CD4-positive, alpha-beta memory T cell (primary cell): ENCODE results near the gene BAMBI. TPM values are rescaled to one million over a fixed set of nuclear protein-coding genes. Genes with fewer than 3 reads are reported as not detected.

Experiments used
- CTCF ChIA-PET: fragments of 350-600 bp; sonication (Branson Sonifier 250); formaldehyde crosslinking; loops from one replicate; lab custom pipeline; 2021; ENCODE audit warnings: inconsistent platforms; ENCODE audit not compliant: partially characterized antibody; lab: Charles Lee
- POLR2A ChIA-PET: fragments of 350-600 bp; sonication (Branson Sonifier 250); formaldehyde crosslinking; loops from one replicate; lab custom pipeline; 2021; ENCODE audit not compliant: partially characterized antibody; lab: Charles Lee
- DNase-seq, 5 donors: peaks; one replicate each; pipeline versions ENCODE4 v3.0.0 to v3.0.0-alpha.2; 2020 to 2022; ENCODE audit warnings: mixed read lengths in 1 of 5
- H3K27ac ChIP-seq: one replicate; pipeline ENCODE4 v1.7.0; 2013; ENCODE audit warnings: low read depth, low read length
- H3K27me3 ChIP-seq: 2 replicates; pipeline ENCODE4 v1.7.0; 2013; ENCODE audit warnings: mild to moderate bottlenecking, low read length, moderate library complexity; ENCODE audit not compliant: insufficient read depth
- H3K36me3 ChIP-seq: 2 replicates; pipeline ENCODE4 v1.7.0; 2013; ENCODE audit warnings: mild to moderate bottlenecking, low read length, moderate library complexity; ENCODE audit not compliant: insufficient read depth
- H3K4me1 ChIP-seq: 2 replicates; pipeline ENCODE4 v1.7.0; 2013; ENCODE audit warnings: mild to moderate bottlenecking, low read length, moderate library complexity; ENCODE audit not compliant: insufficient read depth
- H3K4me3 ChIP-seq, 2 donors: one replicate each; pipeline ENCODE4 v1.7.0; 2013; ENCODE audit warnings: low read length in 2 of 2, mild to moderate bottlenecking in 1 of 2
- H3K9me3 ChIP-seq, 2 donors: one replicate each; pipeline ENCODE4 v1.7.0; 2013; ENCODE audit warnings: low read length in 2 of 2, control low read depth in 1 of 2; ENCODE audit not compliant: control insufficient read depth in 1 of 2
- H3K27ac Mint-ChIP-seq, 7 donors: one replicate each; pipeline ENCODE4 v1.8.0; 2020 to 2021; ENCODE audit warnings: mixed read lengths in 7 of 7, mild to moderate bottlenecking in 6 of 7, inconsistent platforms in 3 of 7, moderate library complexity in 3 of 7
- H3K27me3 Mint-ChIP-seq, 2 donors: one replicate each; pipeline ENCODE4 v1.8.0; 2020 to 2021; ENCODE audit warnings: mixed read lengths in 2 of 2
- H3K36me3 Mint-ChIP-seq, 2 donors: one replicate each; pipeline ENCODE4 v1.8.0; 2020 to 2021; ENCODE audit warnings: mixed read lengths in 2 of 2, inconsistent platforms in 1 of 2, mild to moderate bottlenecking in 1 of 2
- H3K4me1 Mint-ChIP-seq, 4 donors: one replicate each; pipeline ENCODE4 v1.8.0; 2020 to 2021; ENCODE audit warnings: mixed read lengths in 4 of 4, mild to moderate bottlenecking in 1 of 4
- H3K4me3 Mint-ChIP-seq, 8 donors: one replicate each; pipeline ENCODE4 v1.8.0; 2020 to 2021; ENCODE audit warnings: mixed read lengths in 8 of 8, mild to moderate bottlenecking in 7 of 8, moderate library complexity in 6 of 8, inconsistent platforms in 3 of 8
- H3K9me3 Mint-ChIP-seq, 8 donors: one replicate each; pipeline ENCODE4 v1.8.0; 2020 to 2021; ENCODE audit warnings: mixed read lengths in 8 of 8, mild to moderate bottlenecking in 5 of 8, inconsistent platforms in 3 of 8, moderate library complexity in 1 of 8
- intact Hi-C: fragments of 100-400 bp; cut with micrococcal nuclease; formaldehyde crosslinking; loops from one replicate; pipeline ENCODE4 v1.15.1; 2023
- polyA plus RNA-seq, 2 donors: library from polyadenylated mRNA; unstranded; fragments of 300-500 nt; fragmentation: Illumina TruSeq; gene quantifications; one replicate each; pipeline ENCODE4 v1.2.3, GENCODE V29; 2021
- total RNA-seq, 2 experiments: library from RNA; stranded (reverse); gene quantifications; one replicate each; pipeline ENCODE4 v1.2.3, GENCODE V29; 2021

Gene BAMBI
- total and polyA plus RNA-seq, 4 experiments from 2014 or later: 0.29 to 0.76 TPM; not detected in 2

DNA sequence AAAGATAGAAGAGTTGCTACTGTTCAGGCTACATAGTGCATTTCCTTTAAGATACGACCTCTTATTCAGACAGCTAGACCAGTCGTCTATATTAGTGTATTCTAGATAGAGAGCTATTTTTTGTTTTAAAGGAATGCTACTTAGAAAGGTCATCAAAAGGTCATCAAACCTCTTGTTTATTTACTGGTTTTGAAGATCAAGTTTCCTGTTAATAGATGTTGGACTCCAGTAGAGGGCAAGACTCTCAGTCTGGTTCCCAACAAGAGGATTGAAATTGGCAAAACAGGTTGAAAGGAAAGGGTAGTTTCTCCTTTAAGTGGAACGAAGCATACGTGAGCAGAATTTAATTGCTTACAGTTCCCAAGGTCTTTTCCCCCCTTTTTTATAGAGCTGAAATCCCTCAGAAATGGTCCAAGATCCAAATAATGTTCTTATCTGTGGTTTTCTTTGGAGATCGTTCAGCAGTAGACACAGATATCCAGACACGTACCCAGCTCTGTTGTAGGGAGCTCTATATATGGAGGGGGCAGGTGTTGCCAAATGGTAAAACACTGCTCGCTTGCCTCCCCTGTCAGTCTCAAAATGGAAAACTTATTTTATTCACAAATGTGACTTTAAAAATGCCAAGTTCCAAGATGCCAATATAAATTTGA is 37.2 kb downstream of the BAMBI start:
- intact Hi-C loops: no loop called here
- Histone ChIP-seq H3K4me1 (no peaks in the 10 kb centered on the region), H3K27ac (no peak overlapping the region), H3K4me3 (no peak overlapping the region), H3K9me3 (no peaks in the 10 kb centered on the region), H3K27me3 (no peaks in the 10 kb centered on the region), H3K36me3 (no peaks in the 10 kb centered on the region)
- Mint-ChIP-seq H3K4me1 (no peaks in the 10 kb centered on the region), H3K4me3 (no peak overlapping the region), H3K27ac (no peak overlapping the region), H3K36me3 (no peaks in the 10 kb centered on the region), H3K27me3 (peaks cover 5 to 6% of the 10 kb centered on the region in 2 donors), H3K9me3 (peaks cover 0 to 3% (median 0%) of the 10 kb centered on the region in 8 donors)
- no peak for DNase-seq
- POLR2A ChIA-PET: no interaction called here
- CTCF ChIA-PET: interaction anchor here (2.2 kb wide), 1 partner anchor 51 kb away, joined by 6 read pairs; no protein-coding TSS in a partner anchor

DNA sequence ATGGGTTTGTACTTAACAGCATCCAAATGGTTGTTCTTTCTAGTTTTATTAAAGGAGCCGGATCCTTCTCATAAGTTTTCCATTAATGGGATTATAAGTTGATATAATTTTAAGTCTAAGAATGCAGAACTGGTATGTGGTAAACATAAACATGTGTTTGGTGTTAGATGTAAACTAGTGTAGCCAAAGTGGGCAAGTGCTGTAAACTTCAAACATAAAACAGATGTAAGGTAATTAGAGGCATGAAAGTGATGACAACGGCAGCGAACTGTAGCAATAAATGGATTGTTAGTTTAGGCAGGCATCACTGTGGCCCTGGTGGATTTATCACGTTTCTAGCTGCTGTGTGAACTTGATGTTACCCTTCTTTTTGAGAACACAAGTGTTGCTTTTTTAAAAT is 37.9 kb downstream of the BAMBI start:
- no peaks in the 10 kb centered on the region for H3K4me1 ChIP-seq
- no peaks in the 10 kb centered on the region for H3K4me1 Mint-ChIP-seq
- ChIA-PET CTCF (no interaction called here), POLR2A (no interaction called here)
- H3K27ac ChIP-seq: no peak overlapping the region
- no peak overlapping the region for H3K27ac Mint-ChIP-seq
- peaks cover 6% of the 10 kb centered on the region in 2 donors for H3K27me3 Mint-ChIP-seq
- H3K4me3 Mint-ChIP-seq: no peak overlapping the region
- no peaks in the 10 kb centered on the region for H3K27me3 ChIP-seq
- no peaks in the 10 kb centered on the region for H3K9me3 ChIP-seq
- no peaks in the 10 kb centered on the region for H3K36me3 ChIP-seq
- H3K36me3 Mint-ChIP-seq: no peaks in the 10 kb centered on the region
- DNase-seq: no peak
- intact Hi-C loops: no loop called here
- H3K4me3 ChIP-seq: no peak overlapping the region
- H3K9me3 Mint-ChIP-seq: peaks cover 0 to 3% (median 0%) of the 10 kb centered on the region in 8 donors

DNA sequence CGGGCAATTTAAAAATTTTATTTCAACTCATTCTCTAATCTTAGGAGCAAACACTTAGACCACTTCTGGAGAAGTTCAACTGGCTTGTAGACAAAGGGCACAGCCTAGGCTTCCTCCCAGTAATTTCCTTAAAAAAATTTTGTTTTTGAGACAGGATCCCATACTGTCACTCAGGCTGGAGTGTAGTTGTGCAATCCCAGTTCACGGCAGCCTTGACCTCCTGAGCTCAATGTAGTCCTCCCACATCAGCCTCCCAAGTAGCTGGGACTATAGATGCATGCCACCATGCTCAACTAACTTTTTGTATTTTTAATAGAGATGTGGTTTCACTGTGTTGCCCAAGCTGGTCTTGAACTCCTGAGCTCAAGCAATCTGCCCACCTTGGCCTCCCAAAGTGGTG is 38.4 kb downstream of the BAMBI start:
- no peak overlapping the region for H3K4me3 Mint-ChIP-seq
- no peak for DNase-seq
- Histone ChIP-seq H3K4me3 (no peak overlapping the region), H3K9me3 (no peaks in the 10 kb centered on the region), H3K4me1 (no peaks in the 10 kb centered on the region), H3K27ac (no peak overlapping the region), H3K27me3 (peaks cover under 1% of the 10 kb centered on the region), H3K36me3 (no peaks in the 10 kb centered on the region)
- H3K9me3 Mint-ChIP-seq: peaks cover 0 to 3% (median 0%) of the 10 kb centered on the region in 8 donors
- peaks cover 6% of the 10 kb centered on the region in 2 donors for H3K27me3 Mint-ChIP-seq
- intact Hi-C loops: no loop called here
- ChIA-PET CTCF (no interaction called here), POLR2A (no interaction called here)
- H3K27ac Mint-ChIP-seq: no peak overlapping the region
- H3K36me3 Mint-ChIP-seq: no peaks in the 10 kb centered on the region
- no peaks in the 10 kb centered on the region for H3K4me1 Mint-ChIP-seq

DNA sequence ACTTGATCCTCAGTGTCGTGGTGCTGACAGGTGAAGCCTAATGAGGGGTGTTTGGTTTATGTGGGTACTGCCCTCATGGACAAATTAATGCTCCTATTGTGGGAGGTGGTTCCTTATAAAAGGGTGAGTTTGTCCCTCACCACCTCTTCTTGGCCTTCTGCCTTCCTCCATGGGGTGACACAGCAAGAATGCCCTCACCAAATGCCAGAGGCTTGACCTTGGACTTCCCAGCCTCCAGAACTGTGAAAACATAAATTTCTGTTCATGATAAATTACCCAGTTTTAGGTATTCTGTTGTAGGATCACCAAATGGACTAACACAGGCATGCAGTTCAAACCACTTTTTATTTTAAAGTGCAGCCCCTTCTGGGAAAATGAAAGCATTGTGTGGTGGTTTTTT is 39.4 kb downstream of the BAMBI start:
- intact Hi-C loops: no loop called here
- Mint-ChIP-seq H3K36me3 (no peaks in the 10 kb centered on the region), H3K27ac (no peak overlapping the region)

DNA sequence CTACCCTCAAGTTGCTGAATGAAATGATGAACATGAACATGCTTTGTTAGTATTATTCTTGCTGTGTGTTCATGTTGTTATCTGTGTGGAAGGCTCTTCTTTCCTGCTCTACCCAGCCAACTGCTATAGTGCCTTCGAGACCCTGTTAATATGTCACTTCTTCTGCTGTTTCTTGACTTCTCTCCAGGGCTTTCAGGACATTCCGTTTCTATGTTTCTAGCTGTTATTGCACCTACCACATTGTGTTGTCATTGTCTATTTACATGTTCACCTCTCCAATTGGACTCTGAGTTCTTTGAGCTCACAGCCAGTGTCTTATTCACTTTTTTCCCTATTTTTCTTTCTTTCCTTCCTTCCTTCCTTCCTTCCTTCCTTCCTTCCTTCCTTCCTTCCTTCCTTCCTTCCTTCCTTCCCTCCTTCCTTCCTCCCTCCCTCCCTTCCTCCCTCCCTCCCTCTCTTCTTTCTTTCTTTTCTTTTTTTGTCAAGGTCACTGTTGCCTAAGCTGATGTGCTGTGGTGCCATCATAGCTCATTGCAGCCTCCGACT is 40.4 kb downstream of the BAMBI start:
- CTCF ChIA-PET: no interaction called here
- Histone ChIP-seq H3K27me3 (peaks cover 5% of the 10 kb centered on the region), H3K27ac (no peak overlapping the region), H3K9me3 (no peaks in the 10 kb centered on the region), H3K4me1 (no peaks in the 10 kb centered on the region), H3K4me3 (no peak overlapping the region), H3K36me3 (no peaks in the 10 kb centered on the region)
- intact Hi-C loops: no loop called here
- Mint-ChIP-seq H3K4me3 (no peak overlapping the region), H3K36me3 (no peaks in the 10 kb centered on the region), H3K9me3 (peaks cover 0 to 3% (median 0%) of the 10 kb centered on the region in 8 donors), H3K4me1 (peaks cover 0 to 11% (median 3%) of the 10 kb centered on the region in 4 donors), H3K27me3 (peaks cover 14 to 16% of the 10 kb centered on the region in 2 donors), H3K27ac (no peak overlapping the region)
- DNase-seq: no peak
- POLR2A ChIA-PET: no interaction called here

More for the DNA sequence above, 39.4 kb downstream of the BAMBI start:
- H3K9me3 ChIP-seq: no peaks in the 10 kb centered on the region
- H3K27ac ChIP-seq: no peak overlapping the region
- no peaks in the 10 kb centered on the region for H3K36me3 ChIP-seq
- CTCF ChIA-PET: no interaction called here
- H3K4me1 Mint-ChIP-seq: peaks cover 0 to 4% (median 0%) of the 10 kb centered on the region in 4 donors
- peaks cover 11 to 12% of the 10 kb centered on the region in 2 donors for H3K27me3 Mint-ChIP-seq
- H3K4me3 Mint-ChIP-seq: no peak overlapping the region
- no peak for DNase-seq
- peaks cover 5% of the 10 kb centered on the region for H3K27me3 ChIP-seq
- H3K4me3 ChIP-seq: no peak overlapping the region
- no peaks in the 10 kb centered on the region for H3K4me1 ChIP-seq
- H3K9me3 Mint-ChIP-seq: peaks cover 0 to 3% (median 0%) of the 10 kb centered on the region in 8 donors
- POLR2A ChIA-PET: no interaction called here

DNA sequence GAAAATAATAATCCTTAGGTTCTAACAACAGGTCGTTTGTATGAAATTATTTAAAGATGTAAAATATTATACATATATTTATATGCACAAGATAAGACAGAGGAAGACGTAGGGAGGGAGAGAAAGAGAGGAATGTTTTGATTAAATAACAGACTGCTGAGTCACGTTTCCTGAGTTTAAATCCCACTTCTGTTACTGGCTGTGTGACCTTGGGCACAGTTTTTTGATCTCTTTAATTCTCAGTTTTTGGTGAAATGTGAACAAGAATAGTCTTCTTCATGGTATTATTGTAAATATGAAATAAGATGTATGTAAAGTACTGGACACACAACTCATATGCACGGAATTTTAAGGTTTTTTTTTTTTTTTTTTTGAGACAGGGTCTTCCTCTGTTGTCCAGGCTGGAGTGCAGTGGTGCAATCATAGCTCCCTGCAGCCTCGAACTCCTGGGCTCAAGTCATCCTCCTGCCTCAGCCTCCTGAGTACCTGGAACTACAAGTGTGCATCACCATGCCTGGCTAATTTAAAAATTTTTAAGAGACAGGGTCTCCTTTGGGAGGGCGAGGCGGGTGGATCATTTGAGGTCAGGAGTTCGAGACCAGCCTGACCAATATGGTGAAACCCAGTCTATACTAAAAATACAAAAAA is 42.6 kb downstream of the BAMBI start:
- Histone ChIP-seq H3K27me3 (peaks cover 5% of the 10 kb centered on the region), H3K36me3 (no peaks in the 10 kb centered on the region), H3K9me3 (no peaks in the 10 kb centered on the region), H3K27ac (no peak overlapping the region), H3K4me1 (no peaks in the 10 kb centered on the region), H3K4me3 (no peak overlapping the region)
- ChIA-PET POLR2A (interaction anchor here (0.6 kb wide), 1 partner anchor 50 kb away, joined by 3 read pairs; no protein-coding TSS in a partner anchor), CTCF (no interaction called here)
- no peak overlapping the region for H3K27ac Mint-ChIP-seq
- peaks cover 0 to 13% (median 4%) of the 10 kb centered on the region in 4 donors for H3K4me1 Mint-ChIP-seq
- intact Hi-C loops: no loop called here
- no peaks in the 10 kb centered on the region for H3K36me3 Mint-ChIP-seq
- no peak for DNase-seq
- no peak overlapping the region for H3K4me3 Mint-ChIP-seq
- peaks cover 23 to 27% of the 10 kb centered on the region in 2 donors for H3K27me3 Mint-ChIP-seq
- H3K9me3 Mint-ChIP-seq: peaks cover 0 to 3% (median under 1%) of the 10 kb centered on the region in 8 donors

DNA sequence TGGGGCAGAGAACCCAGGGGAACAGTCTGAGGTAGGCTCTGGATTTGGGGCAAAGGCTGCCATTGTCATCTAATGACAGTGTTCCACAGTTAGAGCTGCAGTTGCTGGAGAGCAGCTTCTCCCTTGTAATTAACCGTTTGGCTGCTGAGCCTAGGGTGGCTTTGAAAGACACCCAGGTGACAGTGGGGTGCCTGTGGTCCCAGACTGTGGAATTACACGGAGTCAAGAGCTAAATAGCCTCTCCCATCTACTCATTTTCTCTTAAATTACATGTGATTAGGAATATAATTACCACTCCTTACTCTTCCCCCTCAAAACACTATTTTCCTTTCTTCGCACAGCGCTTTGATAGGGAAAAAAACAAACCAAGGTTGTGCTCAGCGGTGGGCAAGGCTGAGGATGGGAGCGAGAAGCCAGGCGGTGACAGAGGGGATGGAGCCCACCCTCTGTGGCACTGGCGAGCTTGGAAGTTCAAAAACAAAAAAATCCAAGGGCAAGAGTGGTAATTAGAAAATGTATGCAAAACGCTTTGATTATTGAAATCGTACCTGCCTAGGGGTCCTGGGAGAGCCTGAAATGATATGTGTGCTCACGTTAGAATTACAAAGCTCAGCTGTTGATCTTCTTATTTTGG is 44.1 kb downstream of the BAMBI start:
- H3K4me3 ChIP-seq: no peak overlapping the region
- Mint-ChIP-seq H3K36me3 (no peaks in the 10 kb centered on the region), H3K27ac (no peak overlapping the region), H3K4me3 (no peak overlapping the region), H3K9me3 (peaks cover 0 to 3% (median under 1%) of the 10 kb centered on the region in 8 donors), H3K4me1 (peaks cover 0 to 13% (median 4%) of the 10 kb centered on the region in 4 donors), H3K27me3 (peaks cover 27 to 31% of the 10 kb centered on the region in 2 donors)
- no peaks in the 10 kb centered on the region for H3K36me3 ChIP-seq
- H3K4me1 ChIP-seq: no peaks in the 10 kb centered on the region
- POLR2A ChIA-PET: no interaction called here
- no peak for DNase-seq
- H3K27me3 ChIP-seq: peaks cover 5% of the 10 kb centered on the region
- CTCF ChIA-PET: no interaction called here
- intact Hi-C loops: no loop called here
- H3K9me3 ChIP-seq: no peaks in the 10 kb centered on the region
- no peak overlapping the region for H3K27ac ChIP-seq
